Activated CD8-positive, alpha-beta memory T cell treated with anti-CD3 and anti-CD28 coated beads, Interleukin-2, amount 50 U/mL, for 48 hours (primary cell): ENCODE measurements around the gene RDH16.
A peak's percentile ranks its signal among the peaks of the same experiment; 100 is the strongest.
"Not testable (repeated sequence)": the region's sequence is repeated elsewhere in the genome, so short reads cannot be mapped to it uniquely, and the experiment has no call there.

Experiments
- DNase-seq: peaks from one replicate; pipeline ENCODE4 v3.0.0-alpha.2; 2020

RDH16 gene

GRCh38 chr12:56988207-56988739, 30.9 kb upstream of the RDH16 start:
- DNase-seq = no peak

GRCh38 chr12:56987551-56988053, 30.2 kb upstream of the RDH16 start:
- DNase-seq = peak; percentile 93

- DNase-seq = no peak
These were observed 29.6 kb upstream of the RDH16 start for GRCh38 chr12:56987011-56987410.

- not testable (repeated sequence) for DNase-seq
These were observed 28.3 kb upstream of the RDH16 start for GRCh38 chr12:56985714-56986113.

GRCh38 chr12:56983386-56983785, 26.0 kb upstream of the RDH16 start:
- no peak for DNase-seq

GRCh38 chr12:56982578-56983236, 25.3 kb upstream of the RDH16 start:
- not testable (repeated sequence) for DNase-seq

- DNase-seq = no peak
These were observed 23.6 kb upstream of the RDH16 start for GRCh38 chr12:56980941-56981530.

GRCh38 chr12:56980268-56980667, 22.9 kb upstream of the RDH16 start:
- no peak for DNase-seq

- no peak for DNase-seq
These were observed 22.2 kb upstream of the RDH16 start for GRCh38 chr12:56979628-56980027.

GRCh38 chr12:56978397-56979138, 21.2 kb upstream of the RDH16 start:
- DNase-seq = no peak

GRCh38 chr12:56977361-56977760, 20.0 kb upstream of the RDH16 start:
- DNase-seq = not testable (repeated sequence)

GRCh38 chr12:56974224-56974623, 16.8 kb upstream of the RDH16 start:
- not testable (repeated sequence) for DNase-seq

GRCh38 chr12:56968910-56969309, 11.5 kb upstream of the RDH16 start:
- DNase-seq = not testable (repeated sequence)

GRCh38 chr12:56965997-56966642, 8.7 kb upstream of the RDH16 start:
- DNase-seq = not testable (repeated sequence)

- DNase-seq = not testable (repeated sequence)
These were observed 7.7 kb upstream of the RDH16 start for GRCh38 chr12:56965124-56965523.

- not testable (repeated sequence) for DNase-seq
These were observed 6.1 kb upstream of the RDH16 start for GRCh38 chr12:56963557-56963956.

- not testable (repeated sequence) for DNase-seq
These were observed 4.8 kb upstream of the RDH16 start for GRCh38 chr12:56962247-56962646.

GRCh38 chr12:56958422-56958821, 1.0 kb upstream of the RDH16 start:
- no peak for DNase-seq

- no peak for DNase-seq
These were observed 1.7 kb downstream of the RDH16 start for GRCh38 chr12:56955631-56956256.

GRCh38 chr12:56954958-56955355, 2.5 kb downstream of the RDH16 start:
- DNase-seq = no peak

- no peak for DNase-seq
These were observed 3.1 kb downstream of the RDH16 start for GRCh38 chr12:56954057-56954957.
